Neuronal stem cell (in vitro differentiated cells): ENCODE data around the gene FBXO17.
A peak's percentile ranks its signal among the peaks of the same experiment; 100 is the strongest.

Experiments used
- DNase-seq: peaks from one replicate; pipeline ENCODE4 v3.0.0-alpha.2; 2013; ENCODE audit warnings: low spot score
- H2AFZ ChIP-seq: one replicate; pipeline ENCODE4 v1.6.1; 2013; ENCODE audit warnings: mild to moderate bottlenecking, low read length, inconsistent platforms
- H2AK5ac ChIP-seq: 2 replicates; pipeline ENCODE4 v1.6.1; 2013; ENCODE audit warnings: low read depth, mild to moderate bottlenecking, inconsistent platforms, low read length, moderate library complexity, mixed read lengths
- H2BK120ac ChIP-seq: 2 replicates; pipeline ENCODE4 v1.6.1; 2013; ENCODE audit warnings: low read depth, mild to moderate bottlenecking, inconsistent platforms, low read length, moderate library complexity, mixed read lengths
- H2BK12ac ChIP-seq: one replicate; pipeline ENCODE4 v1.6.1; 2013; ENCODE audit warnings: low read length, inconsistent platforms
- H2BK15ac ChIP-seq: 2 replicates; pipeline ENCODE4 v1.6.1; 2013; ENCODE audit warnings: mild to moderate bottlenecking, low read length, inconsistent platforms, mixed read lengths
- H2BK5ac ChIP-seq: one replicate; pipeline ENCODE4 v1.6.1; 2013; ENCODE audit warnings: inconsistent platforms, mild to moderate bottlenecking, low read length, moderate library complexity
- H3K14ac ChIP-seq: one replicate; pipeline ENCODE4 v1.6.1; 2013; ENCODE audit warnings: low read length, inconsistent platforms
- H3K18ac ChIP-seq: 2 replicates; pipeline ENCODE4 v1.6.1; 2013; ENCODE audit warnings: low read length, inconsistent platforms
- H3K23ac ChIP-seq: 2 replicates; pipeline ENCODE4 v1.6.1; 2013; ENCODE audit warnings: low read depth, mild to moderate bottlenecking, mixed read lengths, low read length, inconsistent platforms; ENCODE audit not compliant: poor library complexity
- H3K27ac ChIP-seq: replicated peaks from 3 replicates; pipeline ENCODE4 v1.5.1; 2013; ENCODE audit warnings: low read length, inconsistent platforms
- H3K27me3 ChIP-seq, 3 experiments: 2 replicates each; pipeline ENCODE4 v1.6.1; 2013; ENCODE audit warnings: low read length in 3 of 3, mild to moderate bottlenecking in 2 of 3, inconsistent platforms in 1 of 3, low read depth in 1 of 3, mixed read lengths in 1 of 3, moderate library complexity in 1 of 3; ENCODE audit not compliant: control insufficient read depth in 3 of 3, insufficient read depth in 3 of 3
- H3K36me3 ChIP-seq, 2 donors: replicated peaks in 1 of 2; 2 replicates each; pipeline ENCODE4 v1.6.1; 2013; ENCODE audit warnings: low read length in 2 of 2; ENCODE audit not compliant: control insufficient read depth in 2 of 2, insufficient read depth in 2 of 2
- H3K4ac ChIP-seq: 2 replicates; pipeline ENCODE4 v1.6.1; 2013; ENCODE audit warnings: inconsistent platforms, mild to moderate bottlenecking, low read length, moderate library complexity
- H3K4me1 ChIP-seq, 2 donors: 1 replicate in 1 of 2; 2 replicates in 1 of 2; pipeline ENCODE4 v1.6.1; 2013; ENCODE audit warnings: low read length in 2 of 2, low read depth in 1 of 2; ENCODE audit not compliant: control insufficient read depth in 2 of 2, insufficient read depth in 1 of 2
- H3K4me2 ChIP-seq: one replicate; pipeline ENCODE4 v1.6.1; 2013; ENCODE audit warnings: mild to moderate bottlenecking, low read length, inconsistent platforms; ENCODE audit not compliant: insufficient read depth, poor library complexity, severe bottlenecking
- H3K4me3 ChIP-seq, 2 donors: 2 replicates each; pipeline ENCODE4 v1.5.1; 2013; ENCODE audit warnings: low read length in 2 of 2, mild to moderate bottlenecking in 2 of 2, inconsistent platforms in 1 of 2, moderate library complexity in 1 of 2
- H3K79me1 ChIP-seq: one replicate; pipeline ENCODE4 v1.6.1; 2013; ENCODE audit warnings: low read depth, mild to moderate bottlenecking, inconsistent platforms, low read length, moderate library complexity
- H3K9ac ChIP-seq: one replicate; pipeline ENCODE4 v1.6.1; 2013; ENCODE audit warnings: mild to moderate bottlenecking, low read depth, low read length, inconsistent platforms; ENCODE audit not compliant: poor library complexity
- H3K9me3 ChIP-seq, 2 donors: replicated peaks in 1 of 2; 2 replicates each; pipeline versions ENCODE3 to v1.6.1; 2013; ENCODE audit warnings: low read length in 2 of 2, mild to moderate bottlenecking in 2 of 2, inconsistent platforms in 1 of 2, low read depth in 1 of 2, mixed read lengths in 1 of 2, moderate library complexity in 1 of 2; ENCODE audit not compliant: control insufficient read depth in 2 of 2, insufficient read depth in 1 of 2
- H4K8ac ChIP-seq: one replicate; pipeline ENCODE4 v1.6.1; 2013; ENCODE audit warnings: low read depth, mild to moderate bottlenecking, inconsistent platforms, low read length, moderate library complexity
- H4K91ac ChIP-seq: one replicate; pipeline ENCODE4 v1.6.1; 2013; ENCODE audit warnings: low read length, low read depth, mild to moderate bottlenecking, inconsistent platforms; ENCODE audit not compliant: poor library complexity
- WGBS, 2 donors: extraction: QIAGEN DNeasy Blood & Tissue Kit; methylation state at CpG; one replicate each; pipeline ENCODE4 v1.1.7; 2013; ENCODE audit warnings: missing lambda C conversion rate in 2 of 2, mixed read lengths in 1 of 2; ENCODE audit not compliant: insufficient read length in 2 of 2, insufficient replicate concordance in 1 of 2; ENCODE audit errors: extremely low coverage in 2 of 2; 5-methylcytosine and 5-hydroxymethylcytosine counted together

FBXO17 gene

GRCh38 chr19:38945562-38946228 lies 29.8 kb downstream of the FBXO17 start:
- Histone ChIP-seq H4K91ac (no peak overlapping the region), H3K4me2 (no peak overlapping the region), H3K4ac (no peak overlapping the region), H3K36me3 (peaks cover 0 to 6% of the 10 kb centered on the region in 2 donors), H3K79me1 (peaks cover 4% of the 10 kb centered on the region), H4K8ac (no peak overlapping the region), H2AK5ac (no peak overlapping the region), H3K18ac (no peak overlapping the region), H2BK12ac (no peak overlapping the region), H3K27me3 (peaks cover 0 to 6% (median 0%) of the 10 kb centered on the region in 3 experiments), H3K4me3 (no peak overlapping the region), H2BK5ac (no peak overlapping the region), H3K9ac (no peak overlapping the region), H3K23ac (no peak overlapping the region), H3K9me3 (no peaks in the 10 kb centered on the region), H3K4me1 (peaks cover 2 to 3% of the 10 kb centered on the region in 2 donors), H2BK15ac (no peak overlapping the region), H2BK120ac (no peak overlapping the region), H2AFZ (no peak overlapping the region), H3K27ac (no peak overlapping the region), H3K14ac (no peak overlapping the region)
- no CpG with 5 or more reads among the region's 3 CpGs for WGBS, 2 donors
- no peak for DNase-seq

- H3K4ac ChIP-seq: no peak overlapping the region
- H3K36me3 ChIP-seq: peaks cover 0 to 6% of the 10 kb centered on the region in 2 donors
- no peak overlapping the region for H2AK5ac ChIP-seq
- DNase-seq: no peak
- no peak overlapping the region for H4K8ac ChIP-seq
- WGBS, 2 donors: no CpG with 5 or more reads among the region's 12 CpGs
- H3K9ac ChIP-seq: no peak overlapping the region
- no peak overlapping the region for H4K91ac ChIP-seq
- no peak overlapping the region for H2BK5ac ChIP-seq
- H3K18ac ChIP-seq: no peak overlapping the region
- no peak overlapping the region for H2BK15ac ChIP-seq
- no peak overlapping the region for H2AFZ ChIP-seq
- H3K4me1 ChIP-seq: peaks cover 2% of the 10 kb centered on the region in 2 donors
- no peak overlapping the region for H2BK12ac ChIP-seq
- H3K4me3 ChIP-seq: no peak overlapping the region
- H2BK120ac ChIP-seq: no peak overlapping the region
- H3K23ac ChIP-seq: no peak overlapping the region
- no peak overlapping the region for H3K14ac ChIP-seq
- peaks cover 4% of the 10 kb centered on the region for H3K79me1 ChIP-seq
- H3K9me3 ChIP-seq: no peaks in the 10 kb centered on the region
- H3K4me2 ChIP-seq: no peak overlapping the region
- no peak overlapping the region for H3K27ac ChIP-seq
- H3K27me3 ChIP-seq: peaks cover 0 to 2% (median 0%) of the 10 kb centered on the region in 3 experiments
Measured at GRCh38 chr19:38944981-38945506, 30.5 kb downstream of the FBXO17 start.

- no peak overlapping the region for H3K14ac ChIP-seq
- H3K27ac ChIP-seq: no peak overlapping the region
- H3K4me2 ChIP-seq: no peak overlapping the region
- no CpG with 5 or more reads among the region's 20 CpGs for WGBS, 2 donors
- H2BK120ac ChIP-seq: peak overlapping the region; percentile 61
- no peaks in the 10 kb centered on the region for H3K4me1 ChIP-seq
- peak overlapping the region; percentile 57 for H3K18ac ChIP-seq
- peaks cover 0 to 6% of the 10 kb centered on the region in 2 donors for H3K36me3 ChIP-seq
- no peak overlapping the region for H2AFZ ChIP-seq
- no peak overlapping the region for H3K4me3 ChIP-seq
- H3K27me3 ChIP-seq: no peaks in the 10 kb centered on the region
- no peak for DNase-seq
- H2BK12ac ChIP-seq: no peak overlapping the region
- no peak overlapping the region for H2AK5ac ChIP-seq
- peak overlapping the region; percentile 43 for H3K23ac ChIP-seq
- H4K8ac ChIP-seq: no peak overlapping the region
- no peak overlapping the region for H3K9ac ChIP-seq
- no peak overlapping the region for H2BK5ac ChIP-seq
- no peaks in the 10 kb centered on the region for H3K9me3 ChIP-seq
- peaks cover 2% of the 10 kb centered on the region for H3K79me1 ChIP-seq
- no peak overlapping the region for H2BK15ac ChIP-seq
- H3K4ac ChIP-seq: no peak overlapping the region
- H4K91ac ChIP-seq: no peak overlapping the region
Measured at GRCh38 chr19:38942471-38943181, 32.9 kb downstream of the FBXO17 start.

GRCh38 chr19:38941979-38942378 lies 33.6 kb downstream of the FBXO17 start:
- Histone ChIP-seq H3K27me3 (no peaks in the 10 kb centered on the region), H3K9me3 (no peaks in the 10 kb centered on the region), H3K18ac (no peak overlapping the region), H3K4me1 (no peaks in the 10 kb centered on the region), H2BK5ac (no peak overlapping the region), H2BK12ac (no peak overlapping the region), H3K4me2 (no peak overlapping the region), H4K91ac (no peak overlapping the region), H3K9ac (no peak overlapping the region), H2BK120ac (no peak overlapping the region), H3K79me1 (peaks cover 2% of the 10 kb centered on the region), H2AK5ac (no peak overlapping the region), H3K4me3 (no peak overlapping the region), H3K14ac (no peak overlapping the region), H3K36me3 (peaks cover 0 to 5% of the 10 kb centered on the region in 2 donors), H3K23ac (no peak overlapping the region), H2AFZ (no peak overlapping the region), H3K27ac (no peak overlapping the region), H2BK15ac (no peak overlapping the region), H4K8ac (no peak overlapping the region), H3K4ac (no peak overlapping the region)
- no CpG with 5 or more reads among the region's 2 CpGs for WGBS, 2 donors
- DNase-seq: no peak
